OCI-LY1 (cell line): ENCODE data around the gene FOXJ1.

Source experiments
- EZH2 ChIP-seq: fragments of 200-600 bp; sonication (generic), shearing (Covaris generic); IDR thresholded peaks from 2 replicates; pipeline ENCODE4 v1.8.0; 2017; ENCODE audit warnings: borderline replicate concordance, mixed run types, mild to moderate bottlenecking, antibody characterized with exemption, low read length, moderate library complexity, mixed read lengths
- TF ChIP-seq, protein P1 (sequence below): fragments of 200-600 bp; sonication (generic), shearing (Covaris generic); IDR thresholded peaks from 2 replicates; pipeline ENCODE4 v1.5.1; 2017; ENCODE audit warnings: mild to moderate bottlenecking, antibody characterized with exemption, low read length, moderate library complexity, mixed read lengths

DNA sequence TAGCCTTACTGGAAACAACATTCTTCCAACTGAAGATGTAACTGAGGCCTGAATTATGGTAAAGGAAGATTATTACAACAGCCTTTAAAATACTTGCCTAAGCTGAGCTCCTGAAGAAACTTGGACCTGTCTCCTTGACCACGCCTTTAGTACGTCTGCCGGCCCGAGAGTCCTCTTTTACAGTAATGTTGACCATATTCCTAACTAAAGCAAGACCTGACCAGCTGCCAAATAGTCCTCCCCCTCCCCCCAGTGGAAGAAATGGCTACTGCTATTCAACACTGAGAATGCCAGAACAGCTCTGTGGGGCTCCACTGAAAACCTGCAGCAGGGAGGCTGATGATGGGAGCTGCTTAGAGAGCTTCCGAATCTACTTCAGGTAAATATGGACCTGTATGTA, 12.6 kb upstream of the FOXJ1 start:
- TF ChIP-seq, protein P1, sequence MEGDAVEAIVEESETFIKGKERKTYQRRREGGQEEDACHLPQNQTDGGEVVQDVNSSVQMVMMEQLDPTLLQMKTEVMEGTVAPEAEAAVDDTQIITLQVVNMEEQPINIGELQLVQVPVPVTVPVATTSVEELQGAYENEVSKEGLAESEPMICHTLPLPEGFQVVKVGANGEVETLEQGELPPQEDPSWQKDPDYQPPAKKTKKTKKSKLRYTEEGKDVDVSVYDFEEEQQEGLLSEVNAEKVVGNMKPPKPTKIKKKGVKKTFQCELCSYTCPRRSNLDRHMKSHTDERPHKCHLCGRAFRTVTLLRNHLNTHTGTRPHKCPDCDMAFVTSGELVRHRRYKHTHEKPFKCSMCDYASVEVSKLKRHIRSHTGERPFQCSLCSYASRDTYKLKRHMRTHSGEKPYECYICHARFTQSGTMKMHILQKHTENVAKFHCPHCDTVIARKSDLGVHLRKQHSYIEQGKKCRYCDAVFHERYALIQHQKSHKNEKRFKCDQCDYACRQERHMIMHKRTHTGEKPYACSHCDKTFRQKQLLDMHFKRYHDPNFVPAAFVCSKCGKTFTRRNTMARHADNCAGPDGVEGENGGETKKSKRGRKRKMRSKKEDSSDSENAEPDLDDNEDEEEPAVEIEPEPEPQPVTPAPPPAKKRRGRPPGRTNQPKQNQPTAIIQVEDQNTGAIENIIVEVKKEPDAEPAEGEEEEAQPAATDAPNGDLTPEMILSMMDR = no peak
- TF ChIP-seq EZH2 = no peak
